Measurements from ENCODE around the gene MRPL32.

MRPL32 gene

GRCh38 chr7:42939457-42940240 lies 7.5 kb downstream of the MRPL32 start:
- Histone ChIP-seq H3K9ac (ENCODE audit: low read depth, low read length) (no peak overlapping the region), H2AFZ (ENCODE audit: low read depth, low read length) (no peak overlapping the region), H3K4me3 (ENCODE audit: low read depth in 1 of 2, low read length in 2 of 2) (no peak overlapping the region), H3K27ac (ENCODE audit: low read length) (no peak overlapping the region), H3K4me2 (ENCODE audit: insufficient read depth, low read length) (no peak overlapping the region), H3K27me3 (ENCODE audit: insufficient read depth, low read length, poor library complexity) (no peaks in the 10 kb centered on the region), H3K4me1 (ENCODE audit: insufficient read depth, low read length) (no peaks in the 10 kb centered on the region), H3K36me3 (ENCODE audit: insufficient read depth, low read length) (peaks cover 43% of the 10 kb centered on the region), H4K20me1 (ENCODE audit: insufficient read depth, low read length) (no peaks in the 10 kb centered on the region), H3K79me2 (ENCODE audit: insufficient read depth, low read length) (peaks cover 11% of the 10 kb centered on the region; the same call in 1 of the 2 replicates), H3K9me3 (ENCODE audit: insufficient read depth, low read length, severe bottlenecking) (no peaks in the 10 kb centered on the region)
- ATAC-seq (ENCODE audit: insufficient read depth, low read depth) (no peak), DNase-seq (no peak)
- no peak for TF ChIP-seq CTCF (IDR thresholded peaks at IDR 0.05; ENCODE audit: borderline replicate concordance, extremely low read depth, low read length, poor library complexity, severe bottlenecking)
- TF ChIP-seq EZH2 (IDR thresholded peaks at IDR 0.05; ENCODE audit: borderline replicate concordance, low read depth, low read length, severe bottlenecking): no peak

DNA sequence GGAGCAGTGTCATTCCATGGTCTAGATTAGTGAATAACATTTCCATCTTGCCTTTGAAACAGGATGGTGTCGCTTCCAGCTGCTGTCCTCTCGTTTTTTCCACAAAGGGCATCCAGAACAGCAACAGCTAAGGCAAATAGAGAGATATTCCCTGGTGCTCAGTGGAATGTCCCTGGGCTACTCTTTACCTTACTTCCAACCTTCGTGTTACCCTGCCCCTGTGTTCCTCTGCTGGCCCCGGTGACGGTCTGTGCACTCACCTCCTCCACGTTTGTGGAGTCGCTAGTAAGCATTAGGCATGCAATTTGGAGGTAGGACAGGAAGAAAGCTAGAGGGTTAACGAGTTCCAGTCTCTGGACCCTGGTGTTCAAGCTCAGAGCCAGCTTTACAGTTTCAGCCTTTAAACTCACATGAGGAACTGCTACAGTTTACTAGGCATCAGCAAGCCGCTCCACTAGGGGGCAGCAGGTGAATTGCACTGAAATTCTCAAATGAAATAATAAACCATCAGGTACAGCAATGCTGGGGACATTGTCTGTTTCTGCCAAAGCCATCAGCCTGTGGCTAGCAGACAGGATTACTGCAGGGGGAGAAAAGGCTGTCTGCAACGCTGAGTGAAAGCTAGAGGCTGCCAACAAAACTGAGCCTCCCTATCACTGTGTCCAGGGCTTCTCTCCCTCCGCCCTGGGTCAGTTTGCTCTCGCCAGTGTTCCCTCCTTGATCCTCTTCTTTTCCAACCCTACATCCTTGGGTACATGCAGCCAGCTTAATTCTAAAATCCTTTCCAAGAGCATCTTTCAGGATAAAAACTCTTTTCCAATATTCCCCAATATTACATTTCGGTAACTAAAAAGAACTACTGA lies 9.0 kb downstream of the MRPL32 start:
- H4K20me1 ChIP-seq (ENCODE audit: insufficient read depth, low read length): no peaks in the 10 kb centered on the region
- no peaks in the 10 kb centered on the region for H3K27me3 ChIP-seq (ENCODE audit: insufficient read depth, low read length, poor library complexity)
- H2AFZ ChIP-seq (ENCODE audit: low read depth, low read length): no peak overlapping the region
- no peak overlapping the region for H3K4me3 ChIP-seq (ENCODE audit: low read depth in 1 of 2, low read length in 2 of 2)
- no peaks in the 10 kb centered on the region; the same call in 1 of the 2 replicates for H3K4me1 ChIP-seq (ENCODE audit: insufficient read depth, low read length)
- TF ChIP-seq EZH2 (IDR thresholded peaks at IDR 0.05; ENCODE audit: borderline replicate concordance, low read depth, low read length, severe bottlenecking) (no peak), CTCF (IDR thresholded peaks at IDR 0.05; ENCODE audit: borderline replicate concordance, extremely low read depth, low read length, poor library complexity, severe bottlenecking) (peak; percentile 96)
- peak; percentile 79 for DNase-seq
- ATAC-seq (ENCODE audit: insufficient read depth, low read depth): peak; percentile 91
- no peak overlapping the region for H3K4me2 ChIP-seq (ENCODE audit: insufficient read depth, low read length)
- H3K36me3 ChIP-seq (ENCODE audit: insufficient read depth, low read length): peaks cover 28% of the 10 kb centered on the region
- no peak overlapping the region for H3K27ac ChIP-seq (ENCODE audit: low read length)
- H3K79me2 ChIP-seq (ENCODE audit: insufficient read depth, low read length): no peaks in the 10 kb centered on the region; the same call in 1 of the 2 replicates
- H3K9me3 ChIP-seq (ENCODE audit: insufficient read depth, low read length, severe bottlenecking): no peaks in the 10 kb centered on the region
- H3K9ac ChIP-seq (ENCODE audit: low read depth, low read length): no peak overlapping the region

DNA sequence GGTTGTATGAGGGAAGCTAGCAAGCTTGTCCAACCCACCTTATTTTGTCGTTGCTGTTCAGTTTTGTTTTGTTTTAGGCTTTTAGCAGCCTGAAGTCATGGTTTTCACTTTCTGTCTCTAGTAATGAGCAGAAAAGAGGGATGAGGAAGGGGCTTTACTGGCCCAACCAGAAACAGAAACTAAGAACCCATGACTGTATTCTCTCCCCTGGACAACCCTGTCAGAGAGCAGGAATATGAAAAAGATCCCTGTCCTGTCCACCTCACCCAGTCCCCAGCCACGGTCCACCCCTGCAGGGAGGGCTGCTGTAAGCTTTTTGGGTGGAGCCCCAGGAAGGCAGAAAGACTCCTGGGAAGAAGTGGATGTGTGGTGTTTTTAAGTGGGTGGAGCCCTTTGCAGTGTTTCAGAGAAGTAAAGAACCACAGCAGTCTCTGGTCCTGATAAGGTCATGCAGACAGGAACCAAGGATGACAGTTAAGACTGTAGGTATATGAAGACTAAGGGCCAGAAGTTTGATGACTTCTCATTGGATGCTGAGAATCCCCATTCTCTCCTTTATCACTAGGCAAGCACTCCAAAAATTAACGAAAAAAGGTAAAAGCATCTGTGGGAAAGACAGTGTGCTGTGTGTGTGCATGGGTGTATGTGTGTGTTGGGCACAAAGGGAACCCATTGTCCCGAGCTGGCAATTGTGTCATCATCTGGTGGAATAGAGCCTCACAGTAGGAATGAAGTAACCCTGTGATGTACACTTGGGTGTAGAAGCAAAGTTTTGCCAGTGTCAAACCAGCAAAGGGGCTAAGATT lies 13.8 kb downstream of the MRPL32 start:
- ATAC-seq (ENCODE audit: insufficient read depth, low read depth): peak; percentile 53; the same call in 2 of the 3 replicates

More for the DNA sequence above, 13.8 kb downstream of the MRPL32 start:
- H3K4me3 ChIP-seq (ENCODE audit: low read depth in 1 of 2, low read length in 2 of 2): no peak overlapping the region
- H3K4me1 ChIP-seq (ENCODE audit: insufficient read depth, low read length): no peaks in the 10 kb centered on the region; the same call in 1 of the 2 replicates
- no peak for DNase-seq
- TF ChIP-seq CTCF (IDR thresholded peaks at IDR 0.05; ENCODE audit: borderline replicate concordance, extremely low read depth, low read length, poor library complexity, severe bottlenecking): no peak
- TF ChIP-seq EZH2 (IDR thresholded peaks at IDR 0.05; ENCODE audit: borderline replicate concordance, low read depth, low read length, severe bottlenecking): no peak
- H3K79me2 ChIP-seq (ENCODE audit: insufficient read depth, low read length): no peaks in the 10 kb centered on the region
- no peaks in the 10 kb centered on the region for H3K9me3 ChIP-seq (ENCODE audit: insufficient read depth, low read length, severe bottlenecking)
- H2AFZ ChIP-seq (ENCODE audit: low read depth, low read length): 0 out of 2 replicates have a peak overlapping the region, but pooled peaks have one; percentile 8
- H3K36me3 ChIP-seq (ENCODE audit: insufficient read depth, low read length): no peaks in the 10 kb centered on the region
- no peak overlapping the region for H3K27ac ChIP-seq (ENCODE audit: low read length)
- H4K20me1 ChIP-seq (ENCODE audit: insufficient read depth, low read length): no peaks in the 10 kb centered on the region
- H3K4me2 ChIP-seq (ENCODE audit: insufficient read depth, low read length): no peak overlapping the region; the same call in 1 of the 2 replicates
- H3K9ac ChIP-seq (ENCODE audit: low read depth, low read length): no peak overlapping the region
- no peaks in the 10 kb centered on the region for H3K27me3 ChIP-seq (ENCODE audit: insufficient read depth, low read length, poor library complexity)
